HFFc6 (cell line): ENCODE results near the gene ADGRV1. TPM values are rescaled to one million over a fixed set of nuclear protein-coding genes. Genes with fewer than 3 reads are reported as not detected.

Source experiments
- DNase-seq: peaks from one replicate; pipeline ENCODE4 v3.0.0-alpha.2; 2018
- H3K27ac Mint-ChIP-seq: 2 replicates; pipeline ENCODE4 v1.8.0; 2020; ENCODE audit warnings: mild to moderate bottlenecking, mixed read lengths
- H3K27me3 Mint-ChIP-seq: 2 replicates; pipeline ENCODE4 v1.8.0; 2021; ENCODE audit warnings: mild to moderate bottlenecking, moderate library complexity, mixed read lengths; ENCODE audit not compliant: insufficient read depth
- H3K36me3 Mint-ChIP-seq: 2 replicates; pipeline ENCODE4 v1.8.0; 2021; ENCODE audit warnings: low read depth, mixed read lengths
- H3K4me1 Mint-ChIP-seq: 2 replicates; pipeline ENCODE4 v1.8.0; 2020; ENCODE audit warnings: low read depth, mixed read lengths
- H3K4me3 Mint-ChIP-seq: 2 replicates; pipeline ENCODE4 v1.8.0; 2020; ENCODE audit warnings: mild to moderate bottlenecking, moderate library complexity, mixed read lengths
- H3K9me3 Mint-ChIP-seq: 2 replicates; pipeline ENCODE4 v1.8.0; 2020; ENCODE audit warnings: mild to moderate bottlenecking, mixed read lengths
- CTCF ChIP-seq: fragments of 200-600 bp; sonication (generic); IDR thresholded peaks from 2 replicates; pipeline ENCODE4 v1.5.0; 2021; ENCODE audit warnings: antibody characterized with exemption, mild to moderate bottlenecking
- total RNA-seq, 6 experiments: library from RNA; stranded (reverse); fragmentation: NEBNext Ultra II Directional; extraction: Animal tissue kit (Norgen Biotek cat#: 25700); gene quantifications; 2 replicates in 1 of 6; 3 replicates in 5 of 6; pipeline ENCODE4 v1.2.3, GENCODE V29; 2021

Gene ADGRV1
- total RNA-seq, 6 experiments from 2014 or later: not detected

- no peak for DNase-seq
- no peak overlapping the region for H3K27ac Mint-ChIP-seq
Measured at GRCh38 chr5:90690307-90690706, 131.7 kb downstream of the ADGRV1 start.

GRCh38 chr5:90691533-90691932 is 132.9 kb downstream of the ADGRV1 start:
- no peak overlapping the region for H3K4me3 Mint-ChIP-seq
- H3K9me3 Mint-ChIP-seq: peaks cover 4% of the 10 kb centered on the region; the same call in 1 of the 2 replicates

More at GRCh38 chr5:90690307-90690706, 131.7 kb downstream of the ADGRV1 start:
- H3K4me1 Mint-ChIP-seq: no peaks in the 10 kb centered on the region
- H3K9me3 Mint-ChIP-seq: peaks cover 9% of the 10 kb centered on the region
- H3K36me3 Mint-ChIP-seq: no peaks in the 10 kb centered on the region
- TF ChIP-seq CTCF: no peak
- no peak overlapping the region for H3K4me3 Mint-ChIP-seq
- no peaks in the 10 kb centered on the region for H3K27me3 Mint-ChIP-seq

GRCh38 chr5:90696153-90696552 is 137.6 kb downstream of the ADGRV1 start:
- Mint-ChIP-seq H3K36me3 (no peaks in the 10 kb centered on the region), H3K27ac (no peak overlapping the region), H3K4me1 (no peaks in the 10 kb centered on the region), H3K27me3 (no peaks in the 10 kb centered on the region), H3K4me3 (no peak overlapping the region), H3K9me3 (no peaks in the 10 kb centered on the region)
- no peak for TF ChIP-seq CTCF
- DNase-seq: no peak

More at GRCh38 chr5:90691533-90691932, 132.9 kb downstream of the ADGRV1 start:
- Mint-ChIP-seq H3K27ac (no peak overlapping the region), H3K27me3 (no peaks in the 10 kb centered on the region), H3K36me3 (no peaks in the 10 kb centered on the region), H3K4me1 (no peaks in the 10 kb centered on the region)
- no peak for TF ChIP-seq CTCF
- no peak for DNase-seq

GRCh38 chr5:90700299-90700698 is 141.7 kb downstream of the ADGRV1 start:
- no peak for DNase-seq
- Mint-ChIP-seq H3K9me3 (no peaks in the 10 kb centered on the region), H3K27me3 (no peaks in the 10 kb centered on the region)

DNA sequence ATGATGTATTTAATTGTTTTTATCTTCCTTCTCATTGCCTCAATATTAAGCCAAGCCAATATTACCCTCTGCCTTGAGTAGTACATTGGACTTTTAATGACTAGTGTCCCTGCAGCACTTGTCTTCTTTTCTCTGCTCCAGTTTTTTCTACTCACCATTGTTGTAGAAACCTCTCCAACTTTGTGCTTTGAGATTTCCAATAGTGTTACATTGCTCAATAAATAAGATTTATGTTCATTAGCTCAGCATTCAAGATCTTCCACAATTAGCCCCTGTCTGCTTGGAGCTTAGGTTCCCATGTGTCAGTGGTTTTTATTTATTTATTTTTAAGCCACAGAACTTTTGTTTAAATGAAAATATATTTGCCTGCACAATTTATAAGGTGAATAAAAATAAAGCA is 145.3 kb downstream of the ADGRV1 start:
- H3K27me3 Mint-ChIP-seq: no peaks in the 10 kb centered on the region

More at GRCh38 chr5:90700299-90700698, 141.7 kb downstream of the ADGRV1 start:
- Mint-ChIP-seq H3K27ac (no peak overlapping the region), H3K4me3 (no peak overlapping the region), H3K4me1 (no peaks in the 10 kb centered on the region), H3K36me3 (no peaks in the 10 kb centered on the region)
- no peak for TF ChIP-seq CTCF

More for the DNA sequence above, 145.3 kb downstream of the ADGRV1 start:
- no peak overlapping the region for H3K4me3 Mint-ChIP-seq
- no peak for TF ChIP-seq CTCF
- H3K36me3 Mint-ChIP-seq: no peaks in the 10 kb centered on the region
- no peaks in the 10 kb centered on the region; the same call in 1 of the 2 replicates for H3K4me1 Mint-ChIP-seq
- H3K9me3 Mint-ChIP-seq: no peaks in the 10 kb centered on the region
- H3K27ac Mint-ChIP-seq: no peak overlapping the region
- no peak for DNase-seq
